Measurements from ENCODE around the gene DQX1. TPM values are rescaled to one million over a fixed set of nuclear protein-coding genes. Genes with fewer than 3 reads are reported as not detected.

The DQX1 gene
- total and polyA plus RNA-seq, 11 donors, result not detected

- DNase-seq (peak; percentile 92 to 95 (median 93)), ATAC-seq (peak; percentile 67 to 90 (median 84))
- WGBS, 4 donors, result 0 to 1% (median 1%) methylated on average over 37 to 73 of the region's 73 CpGs
- Histone ChIP-seq H3K27me3 (peaks cover 0 to 7% (median 0%) of the 10 kb centered on the region in 9 donors), H3K9me3 (no peaks in the 10 kb centered on the region), H3K36me3 (peaks cover 0 to 14% (median 0%) of the 10 kb centered on the region in 9 donors), H3K27ac (peak within 1 kb of the TSS; percentile 51 to 95 (median 86)), H3K4me1 (peaks cover 0 to 38% (median 20%) of the 10 kb centered on the region in 12 donors), H3K4me3 (peak within 1 kb of the TSS; percentile 57 to 87 (median 72))
- no peak for TF ChIP-seq CTCF (IDR thresholded peaks at IDR 0.05)
- TF ChIP-seq POLR2A (IDR thresholded peaks at IDR 0.05), result peak in 1 of 2 donors; percentile 15
- intact Hi-C loops (cut with DNase I), result loop anchor here in 2 of 10 donors (1.0 to 2.0 kb wide), 2 partner anchors 25 to 47 kb away; partner anchors contain the start of genes AUP1 (in 1 of the 2), HTRA2 (in 1 of the 2) and PCGF1 (in 1 of the 2)
Measured at GRCh38 chr2:74553892-74554819, 28.1 kb upstream of the DQX1 start, which contains the start of the genes DOK1 and LOXL3. TSS of gene DOK1 (plus strand) at chr2:74554720. CDS start at chr2:74554755, 35 bp downstream. TSS of gene LOXL3 (minus strand) at chr2:74553942. CDS start at chr2:74552634, 1,308 bp downstream.

- ATAC-seq (peak in 1 of 4 donors; percentile 14), DNase-seq (peak in 1 of 5 donors; percentile 59)
- peaks cover 0 to 46% (median 27%) of the 10 kb centered on the region in 12 donors for H3K4me1 ChIP-seq
- peaks cover 0 to 7% (median 0%) of the 10 kb centered on the region in 9 donors for H3K27me3 ChIP-seq
- TF ChIP-seq CTCF (IDR thresholded peaks at IDR 0.05) (no peak), POLR2A (IDR thresholded peaks at IDR 0.05) (no peak)
- H3K4me3 ChIP-seq, result peak overlapping the region in 11 of 12 donors; percentile 57 to 87 (median 72)
- H3K36me3 ChIP-seq, result peaks cover 0 to 14% (median 0%) of the 10 kb centered on the region in 9 donors
- intact Hi-C loops (cut with DNase I), result no loop called here
- WGBS, 4 donors, result 45 to 55% (median 50%) methylated on average over 20 to 27 of the region's 27 CpGs
- no peaks in the 10 kb centered on the region for H3K9me3 ChIP-seq
- peak overlapping the region in 11 of 12 donors; percentile 15 to 95 (median 85) for H3K27ac ChIP-seq
Measured at GRCh38 chr2:74552914-74553811, 27.1 kb upstream of the DQX1 start.

- 67 to 78% (median 74%) methylated on average over 19 to 21 of the region's 21 CpGs for WGBS, 4 donors
- intact Hi-C loops (cut with DNase I), result no loop called here
- no peak for DNase-seq
Measured at GRCh38 chr2:74551942-74552913, 26.2 kb upstream of the DQX1 start.

More at GRCh38 chr2:74551942-74552913, 26.2 kb upstream of the DQX1 start:
- Histone ChIP-seq H3K27ac (peak overlapping the region in 9 of 12 donors; percentile 15 to 95 (median 86)), H3K4me1 (peaks cover 0 to 48% (median 28%) of the 10 kb centered on the region in 12 donors), H3K9me3 (no peaks in the 10 kb centered on the region), H3K4me3 (peak overlapping the region in 9 of 12 donors; percentile 57 to 87 (median 75)), H3K27me3 (peaks cover 0 to 7% (median 0%) of the 10 kb centered on the region in 9 donors), H3K36me3 (peaks cover 0 to 13% (median 0%) of the 10 kb centered on the region in 9 donors)
- ATAC-seq, result no peak
- no peak for TF ChIP-seq POLR2A (IDR thresholded peaks at IDR 0.05)
- no peak for TF ChIP-seq CTCF (IDR thresholded peaks at IDR 0.05)

Data from heart left ventricle (tissue), 16 donors.